ENCODE measurements around the gene LTBR.
"Not testable (repeated sequence)": the region's sequence is repeated elsewhere in the genome, so short reads cannot be mapped to it uniquely, and the experiment has no call there.

The LTBR gene

DNA sequence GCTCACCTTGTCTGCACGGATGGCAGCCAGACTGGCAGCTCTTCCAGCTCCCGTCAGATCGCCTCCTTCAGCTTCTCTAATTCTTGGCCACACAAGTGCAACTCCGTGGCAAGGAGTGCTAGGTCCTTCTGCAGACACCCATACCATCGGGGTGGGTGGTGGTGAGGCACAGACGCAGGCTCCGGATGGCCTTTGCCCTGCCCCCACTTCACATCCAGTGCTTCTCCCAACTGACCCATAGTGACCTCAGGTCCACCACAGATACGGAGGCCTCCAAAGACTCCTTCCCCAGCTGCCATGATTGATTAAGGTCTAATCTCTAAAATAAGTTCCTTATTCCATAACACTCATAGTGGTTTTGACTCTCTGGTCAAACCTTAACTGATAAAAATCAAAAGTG lies 40.9 kb downstream of the LTBR start:
- no peak for DNase-seq

DNA sequence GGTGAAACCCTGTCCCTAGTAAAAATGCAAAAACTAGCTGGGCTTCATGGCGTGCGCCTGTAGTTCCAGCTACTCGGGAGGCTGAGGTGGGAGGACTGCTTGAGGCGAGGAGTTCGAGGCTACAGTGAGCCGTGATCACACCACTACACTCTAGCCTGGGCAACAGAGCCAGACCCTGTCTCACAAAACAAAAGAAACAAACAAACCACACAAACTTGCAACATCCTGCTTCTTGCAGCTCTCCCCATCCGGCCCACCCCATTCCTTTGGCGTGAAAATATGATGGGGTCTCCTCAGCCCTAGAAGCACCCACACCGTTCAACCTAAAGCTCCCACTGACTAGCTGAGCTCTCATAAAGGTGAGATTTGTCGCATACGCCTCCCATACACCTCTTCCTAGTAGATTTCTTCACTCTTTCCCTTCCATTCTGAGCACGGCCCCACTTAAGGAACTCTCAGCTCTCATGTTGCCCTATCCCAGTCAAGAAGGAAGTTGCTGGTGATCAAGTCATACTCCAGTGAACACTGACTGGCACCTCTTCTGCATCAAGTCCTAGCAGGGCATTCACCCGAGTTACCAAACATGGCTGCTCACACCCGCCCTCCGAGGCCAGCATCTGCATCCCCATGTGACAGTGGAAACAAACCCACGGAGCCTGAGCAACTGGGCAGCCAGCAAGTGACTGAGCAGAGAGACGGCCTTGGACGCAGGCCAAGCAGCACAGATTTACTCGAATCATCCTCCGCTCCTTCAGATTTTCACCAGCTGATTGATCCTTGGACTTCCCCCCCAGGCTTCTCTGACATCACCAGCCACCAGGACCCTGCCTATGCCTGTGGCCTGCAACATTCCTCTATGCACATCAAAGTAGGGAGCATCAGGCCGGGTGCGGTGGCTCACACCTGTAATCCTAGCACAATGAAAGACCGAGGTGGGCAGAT lies 41.9 kb downstream of the LTBR start:
- peak in 18 of 51 donors; percentile 5 to 44 (median 22) for DNase-seq

DNA sequence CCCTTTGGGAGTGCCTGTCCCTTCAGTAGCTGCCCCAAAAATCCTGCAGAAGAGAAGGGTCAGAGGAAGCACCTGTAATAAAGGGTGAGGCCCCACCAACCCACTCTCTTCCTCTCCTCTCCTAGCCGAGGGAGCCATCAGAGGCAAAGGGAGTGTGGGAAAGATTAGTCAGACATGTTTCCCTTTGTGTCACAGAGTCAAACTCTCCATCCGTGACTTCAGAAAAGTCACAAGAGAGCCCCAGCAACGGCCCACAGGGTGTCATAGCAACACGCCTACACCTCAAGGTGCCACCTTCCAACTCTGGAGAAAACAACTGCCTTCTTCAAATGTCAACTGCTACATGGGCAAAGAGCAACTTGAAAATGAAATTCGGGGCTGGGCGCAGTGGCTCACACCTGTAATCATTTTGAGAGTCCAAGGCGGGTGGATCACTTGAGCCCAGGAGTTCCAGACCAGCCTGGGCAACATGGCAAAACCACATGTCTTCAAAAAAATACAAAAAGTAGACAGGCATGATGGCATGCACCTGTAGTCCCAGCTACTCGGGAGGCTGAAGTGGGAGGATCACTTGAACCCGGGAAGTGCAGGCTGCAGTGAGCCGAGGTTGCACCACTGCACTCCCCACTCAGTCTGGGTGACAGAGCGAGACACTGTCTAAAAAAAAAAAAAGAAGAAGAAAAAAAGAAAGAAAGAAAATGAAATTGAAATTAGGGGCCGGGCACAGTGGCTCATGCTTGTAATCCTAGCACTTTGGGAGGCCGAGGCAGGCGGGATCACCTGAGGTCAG lies 43.1 kb downstream of the LTBR start:
- DNase-seq: peak in 3 of 51 donors; percentile 9 to 75 (median 28)

DNA sequence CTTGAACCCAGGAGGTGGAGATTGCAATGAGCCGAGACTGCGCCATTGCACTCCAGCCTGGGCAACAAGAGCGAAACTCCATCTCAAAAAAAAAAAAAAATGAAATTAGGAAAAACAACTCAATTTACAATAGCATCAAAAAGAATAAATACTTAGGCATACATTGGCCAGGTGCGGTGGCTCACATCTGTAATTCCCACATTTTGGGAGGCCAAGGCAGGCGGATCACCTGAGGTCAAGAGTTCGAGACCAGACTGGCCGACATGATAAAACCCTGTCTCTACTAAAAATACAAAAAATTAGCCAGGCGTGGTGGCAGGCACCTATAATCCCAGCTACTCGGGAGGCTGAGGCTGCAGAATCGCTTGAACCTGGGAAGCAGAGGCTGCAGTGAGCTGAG lies 43.8 kb downstream of the LTBR start:
- DNase-seq: not testable (repeated sequence)

DNA sequence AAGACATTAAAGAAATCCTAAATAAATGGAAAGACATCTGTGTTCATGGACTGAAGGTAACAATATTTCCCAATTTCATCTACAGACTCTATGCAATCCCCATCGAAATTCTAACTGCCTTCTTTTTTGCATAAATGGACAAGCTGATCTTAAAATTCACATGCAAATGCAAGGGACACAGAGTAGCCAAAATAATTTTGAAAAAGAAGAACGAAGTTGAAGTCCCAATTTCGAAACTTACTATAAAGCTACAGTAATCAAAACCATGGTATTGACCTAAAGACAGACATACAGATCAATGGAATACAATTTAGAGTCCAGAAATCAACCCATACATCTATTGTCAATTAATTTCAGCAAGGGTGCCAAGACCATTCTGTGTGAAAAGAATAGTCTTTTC lies 44.4 kb downstream of the LTBR start:
- DNase-seq: no peak

DNA sequence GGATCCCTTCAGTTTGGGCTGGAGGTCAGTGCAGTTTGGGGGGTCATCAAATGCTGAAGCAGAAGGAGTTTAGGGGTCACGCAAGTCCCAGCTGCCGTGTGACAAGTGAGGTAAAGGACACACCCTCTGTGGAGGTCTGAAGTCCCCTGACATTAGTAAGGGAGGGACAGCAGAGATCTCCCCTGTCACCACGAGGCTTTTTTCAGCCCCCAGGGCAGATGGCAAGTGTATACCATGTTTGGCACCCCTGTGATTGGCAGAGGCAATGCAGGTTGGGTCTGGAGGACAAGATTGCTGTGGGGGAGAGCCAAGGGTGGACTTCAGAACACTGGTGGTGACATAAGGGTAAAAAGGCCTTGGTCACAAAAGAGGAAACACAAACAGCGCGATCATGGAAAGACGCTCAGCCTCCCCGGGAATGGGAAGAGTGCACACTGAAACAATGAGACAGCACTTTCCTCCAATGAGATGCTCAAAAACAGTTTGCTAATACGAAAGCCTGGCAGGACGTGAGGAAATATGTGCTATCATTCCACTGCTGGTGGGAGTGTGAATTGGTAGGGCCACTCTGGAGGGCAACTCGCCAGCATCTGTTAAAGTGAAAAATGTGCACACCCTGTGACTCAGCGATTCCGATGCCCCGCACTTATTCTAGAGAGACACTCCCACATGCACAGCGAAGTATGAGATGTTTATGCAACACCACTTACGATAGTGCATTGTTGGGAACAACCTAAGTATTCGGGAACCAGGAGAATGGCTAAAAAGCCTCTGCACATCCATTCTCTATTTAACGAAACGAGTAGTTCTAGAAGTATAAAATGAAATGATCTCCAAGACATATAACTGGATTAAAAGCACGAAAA lies 46.4 kb downstream of the LTBR start:
- peak in 13 of 51 donors; percentile 5 to 49 (median 30) for DNase-seq

DNA sequence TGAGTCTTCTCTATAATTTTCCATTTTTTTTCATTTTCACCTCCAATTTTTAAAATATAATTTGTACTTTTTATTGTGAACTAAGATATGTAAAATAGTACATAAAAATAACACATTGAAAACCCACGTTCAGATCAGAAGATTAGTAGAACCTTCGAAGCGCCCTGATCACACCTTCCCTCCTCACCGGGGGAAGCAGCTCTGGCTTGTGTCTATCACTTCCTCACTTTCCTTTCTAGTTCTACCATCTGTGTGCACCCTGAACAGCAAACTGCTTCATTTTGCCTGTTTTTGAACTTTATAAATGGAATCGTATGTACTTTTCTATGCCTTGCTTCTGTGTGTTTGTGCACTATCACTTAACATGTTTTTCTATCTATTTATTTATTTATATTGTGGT lies 49.0 kb downstream of the LTBR start:
- no peak for DNase-seq

DNA sequence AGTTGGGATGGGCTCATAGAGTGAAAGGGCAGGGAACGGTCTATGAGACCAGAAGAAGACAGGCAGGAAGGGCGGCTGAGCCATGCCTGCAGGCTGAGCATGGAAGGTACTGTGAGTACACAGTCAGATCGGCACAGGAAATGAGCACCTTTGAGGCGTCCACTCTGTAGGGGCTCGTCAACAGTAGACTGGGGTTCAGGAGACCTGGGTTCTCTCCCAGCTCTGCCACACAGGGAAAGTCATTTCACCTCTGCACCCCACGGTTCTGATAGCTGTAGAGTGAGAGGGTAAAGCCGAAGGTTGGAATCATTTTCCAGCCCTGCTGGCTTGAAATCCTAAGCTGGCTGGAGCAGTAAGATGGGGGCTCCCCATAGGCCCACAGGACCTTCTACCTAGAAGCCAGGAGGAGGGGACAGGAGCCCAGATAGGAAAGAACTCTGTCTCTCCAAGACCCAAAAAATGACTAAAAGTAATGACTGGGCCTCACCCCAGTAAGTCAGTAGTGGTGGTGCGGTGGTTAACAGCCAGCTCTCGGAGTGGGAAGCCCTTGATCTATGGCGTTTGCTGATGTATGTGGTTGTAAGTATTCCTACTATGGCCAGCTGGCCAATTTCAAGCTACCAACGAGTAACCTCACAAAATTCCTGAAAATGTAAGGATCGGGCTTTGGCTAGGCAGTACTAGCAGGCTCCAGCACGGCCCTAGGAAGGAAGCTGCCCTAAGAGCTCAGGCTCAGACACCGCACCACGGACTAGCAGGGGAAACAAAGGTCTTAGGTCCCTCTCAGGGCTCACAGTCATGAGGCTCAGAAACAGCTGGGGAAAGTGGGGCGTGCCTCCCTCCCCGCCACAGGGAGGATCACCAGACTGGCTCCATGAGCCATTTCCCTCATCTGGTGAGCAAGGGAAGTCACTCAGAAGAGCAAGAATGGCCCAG lies 50.5 kb downstream of the LTBR start:
- no peak for DNase-seq

DNA sequence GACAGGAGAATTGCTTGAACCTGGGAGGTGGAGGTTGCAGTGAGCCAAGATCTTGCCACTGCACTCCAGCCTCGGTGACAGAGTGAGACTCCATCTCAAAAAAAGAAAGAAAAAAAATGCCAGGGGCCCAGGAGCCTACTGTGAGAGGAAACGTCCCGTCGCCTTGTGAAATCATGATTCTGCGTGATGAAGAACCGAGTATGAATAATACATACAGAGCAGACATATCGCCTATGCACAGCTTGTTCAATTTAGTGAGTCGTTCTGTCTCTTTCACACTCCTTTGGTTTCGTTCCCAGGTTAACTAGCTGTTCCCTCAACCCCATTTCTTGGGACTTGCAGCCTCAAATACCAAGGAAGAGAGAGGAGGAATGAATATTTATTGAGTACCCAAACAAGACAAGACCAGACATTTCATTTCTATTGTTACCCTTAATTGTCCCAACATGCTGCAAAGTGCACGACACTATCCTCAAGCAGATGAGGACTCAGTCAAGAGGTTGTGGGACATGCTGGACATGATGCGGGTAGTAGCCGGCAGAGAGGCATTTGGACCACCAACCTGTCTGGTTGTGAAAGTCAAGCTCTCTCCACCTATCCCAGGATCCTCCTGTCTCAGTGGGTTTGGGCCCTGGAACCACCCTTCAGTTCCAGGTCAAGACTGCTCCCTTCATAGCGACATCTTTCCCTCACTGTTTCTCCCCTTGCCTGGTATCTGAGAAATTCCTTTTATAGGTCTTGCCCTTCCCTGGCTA lies 52.2 kb downstream of the LTBR start:
- no peak for DNase-seq

DNA sequence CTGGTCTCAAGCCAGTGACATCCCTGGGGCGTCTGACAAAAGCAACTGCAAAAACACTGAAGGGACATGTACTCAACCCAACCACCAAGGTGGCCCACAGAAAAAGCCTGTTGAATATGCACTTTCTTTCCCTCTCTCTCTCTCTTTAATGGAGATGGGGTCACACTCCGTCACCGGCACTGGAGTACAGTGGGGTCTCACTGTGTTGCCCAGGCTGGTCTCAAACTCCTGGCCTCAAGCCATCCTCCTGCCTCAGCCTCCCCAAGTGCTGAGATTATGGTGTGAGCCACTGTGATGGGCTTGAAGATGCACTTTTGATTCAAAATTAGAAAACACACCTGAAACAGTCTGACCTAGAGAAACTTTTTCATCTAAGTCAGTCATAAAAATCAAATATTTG lies 53.6 kb downstream of the LTBR start:
- no peak for DNase-seq

DNA sequence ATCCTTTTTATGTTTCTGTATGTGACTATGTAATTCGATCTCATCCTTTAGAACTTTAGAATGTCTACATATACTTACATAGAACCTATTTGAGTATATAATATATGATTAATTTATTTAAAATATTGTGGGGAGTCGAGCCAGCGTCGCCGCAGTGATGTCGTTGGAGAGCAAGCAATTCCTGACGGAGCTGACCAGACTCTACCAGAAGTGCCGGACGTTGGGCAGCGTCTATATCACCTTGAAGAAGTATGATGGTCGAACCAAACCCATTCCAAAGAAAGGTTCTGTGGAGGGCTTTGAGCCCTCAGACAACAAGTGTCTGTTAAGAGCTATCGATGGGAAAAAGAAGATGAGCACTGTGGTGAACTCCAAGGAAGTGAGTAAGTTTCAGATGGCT lies 54.4 kb downstream of the LTBR start:
- DNase-seq: no peak

DNA sequence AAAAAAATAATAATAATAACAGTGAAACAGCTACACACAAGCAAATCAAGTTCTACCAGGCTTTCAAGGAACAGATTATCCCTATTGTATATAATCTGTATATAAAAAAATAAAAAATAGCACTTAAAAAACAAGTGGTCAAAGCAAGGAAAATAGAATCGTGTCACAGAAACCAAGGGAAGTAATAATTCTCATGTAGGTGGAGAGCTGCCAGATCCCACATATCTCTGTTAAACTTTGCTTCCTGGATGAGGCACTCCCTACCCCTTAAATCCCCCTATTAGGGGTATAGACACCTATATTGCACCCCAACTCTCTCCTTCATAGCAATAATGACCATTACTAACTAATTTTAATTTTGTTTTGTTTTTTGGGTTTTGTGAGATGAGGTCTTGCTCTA lies 56.4 kb downstream of the LTBR start:
- DNase-seq: no peak

Data from hypothalamus (tissue), 51 donors.